ENCODE measurements around the gene OR2G6.
"Not testable (repeated sequence)": the region's sequence is repeated elsewhere in the genome, so short reads cannot be mapped to it uniquely, and the experiment has no call there.

Gene OR2G6

DNA sequence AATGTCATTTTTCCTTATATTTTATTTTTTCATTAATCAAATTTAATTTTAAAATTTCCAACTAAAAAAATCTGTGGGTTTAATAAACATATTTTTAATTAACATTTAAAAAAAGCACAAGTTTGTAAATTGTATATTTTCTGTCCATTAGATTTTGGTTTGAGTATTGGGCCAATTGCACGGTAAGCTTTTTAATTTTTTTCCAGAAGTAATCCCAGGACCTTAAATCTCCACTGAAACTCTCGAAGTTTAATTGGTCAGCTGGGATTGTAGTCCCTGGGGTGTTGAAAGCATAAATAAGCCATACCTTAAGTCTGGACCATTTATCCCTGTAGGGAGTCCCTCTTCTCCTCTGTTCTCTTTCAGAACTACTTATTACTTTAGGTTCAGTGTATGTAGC lies at the start of gene OR2G6:
OR2G6 (plus strand) TSS at position 301 of the 400 bp plus-strand sequence. CDS start 13,574 bp downstream, outside the sequence.
- H3K9ac ChIP-seq (ENCODE audit: low read length); H3F3A ChIP-seq (ENCODE audit: insufficient read depth); H3K27ac ChIP-seq (ENCODE audit: low read depth, low read length); H3K4me3 ChIP-seq (ENCODE audit: insufficient read depth, low read length, poor library complexity, severe bottlenecking); H3K36me3 ChIP-seq (ENCODE audit: low read length); H3K4me2 ChIP-seq (ENCODE audit: low read depth, low read length, poor library complexity, severe bottlenecking); H3K79me2 ChIP-seq (ENCODE audit: insufficient read depth, low read length); H3K27me3 ChIP-seq (ENCODE audit: low read length); H4K20me1 ChIP-seq (ENCODE audit: low read depth, low read length); H3K9me2 ChIP-seq (replicated peaks; ENCODE audit: insufficient read depth, low read length); H3K9me3 ChIP-seq (ENCODE audit: insufficient read depth, low read length); H2AFZ ChIP-seq (ENCODE audit: low read depth, low read length, severe bottlenecking): not testable (repeated sequence)

- H3K27me3 ChIP-seq (ENCODE audit: low read length); H3K4me2 ChIP-seq (ENCODE audit: low read depth, low read length, poor library complexity, severe bottlenecking); H3K36me3 ChIP-seq (ENCODE audit: low read length); H3K9me3 ChIP-seq (ENCODE audit: insufficient read depth, low read length); H3K9me2 ChIP-seq (replicated peaks; ENCODE audit: insufficient read depth, low read length); H3K79me2 ChIP-seq (ENCODE audit: insufficient read depth, low read length); H3K9ac ChIP-seq (ENCODE audit: low read length); H4K20me1 ChIP-seq (ENCODE audit: low read depth, low read length); H3K27ac ChIP-seq (ENCODE audit: low read depth, low read length); H2AFZ ChIP-seq (ENCODE audit: low read depth, low read length, severe bottlenecking); H3K4me3 ChIP-seq (ENCODE audit: insufficient read depth, low read length, poor library complexity, severe bottlenecking); H3F3A ChIP-seq (ENCODE audit: insufficient read depth): not testable (repeated sequence)
These were observed 48.8 kb upstream of the OR2G6 start for GRCh38 chr1:248459117-248459516.

DNA sequence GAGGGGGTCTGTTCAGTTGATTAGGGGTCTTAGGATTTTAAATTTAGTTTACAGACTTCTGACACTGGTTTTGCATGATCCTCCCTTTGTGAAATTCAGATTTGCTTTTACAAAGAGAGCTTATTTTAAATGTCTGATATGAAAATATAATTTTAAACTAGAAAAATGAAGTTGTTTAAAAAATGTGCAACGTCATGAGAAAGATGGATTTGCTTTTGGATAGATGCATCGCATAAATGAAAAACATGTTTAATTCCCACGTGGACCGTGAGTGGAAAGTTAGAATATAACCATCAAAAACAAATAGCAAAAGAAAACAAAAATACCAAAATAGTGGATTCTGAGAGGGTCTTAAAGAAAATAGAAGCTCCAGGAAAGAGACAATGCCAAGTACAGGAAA lies 36.7 kb upstream of the OR2G6 start:
- Histone ChIP-seq H3K9me2 (replicated peaks; ENCODE audit: insufficient read depth, low read length) (no peaks in the 10 kb centered on the region), H3K9me3 (ENCODE audit: insufficient read depth, low read length) (no peaks in the 10 kb centered on the region), H3K27ac (ENCODE audit: low read depth, low read length) (no peak overlapping the region), H3K4me2 (ENCODE audit: low read depth, low read length, poor library complexity, severe bottlenecking) (no peak overlapping the region), H2AFZ (ENCODE audit: low read depth, low read length, severe bottlenecking) (no peak overlapping the region), H3K36me3 (ENCODE audit: low read length) (no peaks in the 10 kb centered on the region), H3K9ac (ENCODE audit: low read length) (no peak overlapping the region), H3F3A (ENCODE audit: insufficient read depth) (no peaks in the 10 kb centered on the region), H3K27me3 (ENCODE audit: low read length) (no peaks in the 10 kb centered on the region), H3K79me2 (ENCODE audit: insufficient read depth, low read length) (no peaks in the 10 kb centered on the region), H3K4me3 (ENCODE audit: insufficient read depth, low read length, poor library complexity, severe bottlenecking) (no peak overlapping the region), H4K20me1 (ENCODE audit: low read depth, low read length) (no peaks in the 10 kb centered on the region)
- no peak for TF ChIP-seq EZH2phosphoT487 (conservative IDR thresholded peaks at IDR 0.05; ENCODE audit: low read length)
- TF ChIP-seq, protein P1, sequence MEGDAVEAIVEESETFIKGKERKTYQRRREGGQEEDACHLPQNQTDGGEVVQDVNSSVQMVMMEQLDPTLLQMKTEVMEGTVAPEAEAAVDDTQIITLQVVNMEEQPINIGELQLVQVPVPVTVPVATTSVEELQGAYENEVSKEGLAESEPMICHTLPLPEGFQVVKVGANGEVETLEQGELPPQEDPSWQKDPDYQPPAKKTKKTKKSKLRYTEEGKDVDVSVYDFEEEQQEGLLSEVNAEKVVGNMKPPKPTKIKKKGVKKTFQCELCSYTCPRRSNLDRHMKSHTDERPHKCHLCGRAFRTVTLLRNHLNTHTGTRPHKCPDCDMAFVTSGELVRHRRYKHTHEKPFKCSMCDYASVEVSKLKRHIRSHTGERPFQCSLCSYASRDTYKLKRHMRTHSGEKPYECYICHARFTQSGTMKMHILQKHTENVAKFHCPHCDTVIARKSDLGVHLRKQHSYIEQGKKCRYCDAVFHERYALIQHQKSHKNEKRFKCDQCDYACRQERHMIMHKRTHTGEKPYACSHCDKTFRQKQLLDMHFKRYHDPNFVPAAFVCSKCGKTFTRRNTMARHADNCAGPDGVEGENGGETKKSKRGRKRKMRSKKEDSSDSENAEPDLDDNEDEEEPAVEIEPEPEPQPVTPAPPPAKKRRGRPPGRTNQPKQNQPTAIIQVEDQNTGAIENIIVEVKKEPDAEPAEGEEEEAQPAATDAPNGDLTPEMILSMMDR (IDR thresholded peaks at IDR 0.05; ENCODE audit: insufficient read depth, low read length, poor library complexity, severe bottlenecking) = no peak

DNA sequence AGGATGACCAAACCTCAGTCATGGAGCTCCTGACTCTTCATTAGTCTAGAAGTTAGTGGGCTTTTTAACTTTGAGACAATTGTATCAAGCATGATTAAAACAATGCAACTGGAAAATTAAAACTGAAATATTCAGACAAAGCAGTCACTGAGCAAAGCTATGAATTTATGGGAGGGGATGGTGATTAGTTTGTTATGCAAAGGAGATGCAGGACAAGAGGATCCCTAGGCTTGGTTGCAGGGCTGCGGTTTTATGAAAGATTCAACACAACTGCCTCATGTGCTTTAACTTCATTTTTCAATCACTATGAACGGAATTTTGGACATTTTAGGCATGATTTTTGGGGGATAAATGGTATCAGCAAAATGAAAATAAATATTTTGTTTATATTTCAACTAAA lies 35.8 kb upstream of the OR2G6 start:
- H4K20me1 ChIP-seq (ENCODE audit: low read depth, low read length); H3K4me3 ChIP-seq (ENCODE audit: insufficient read depth, low read length, poor library complexity, severe bottlenecking); H3K27me3 ChIP-seq (ENCODE audit: low read length); H3F3A ChIP-seq (ENCODE audit: insufficient read depth); H3K79me2 ChIP-seq (ENCODE audit: insufficient read depth, low read length); H3K9me3 ChIP-seq (ENCODE audit: insufficient read depth, low read length); H3K36me3 ChIP-seq (ENCODE audit: low read length); H3K9ac ChIP-seq (ENCODE audit: low read length); H3K9me2 ChIP-seq (replicated peaks; ENCODE audit: insufficient read depth, low read length); H3K27ac ChIP-seq (ENCODE audit: low read depth, low read length); H3K4me2 ChIP-seq (ENCODE audit: low read depth, low read length, poor library complexity, severe bottlenecking); H2AFZ ChIP-seq (ENCODE audit: low read depth, low read length, severe bottlenecking): not testable (repeated sequence)

- not testable (repeated sequence) for H3K79me2 ChIP-seq (ENCODE audit: insufficient read depth, low read length); H3K4me2 ChIP-seq (ENCODE audit: low read depth, low read length, poor library complexity, severe bottlenecking); H3K9me2 ChIP-seq (replicated peaks; ENCODE audit: insufficient read depth, low read length); H3K9ac ChIP-seq (ENCODE audit: low read length); H2AFZ ChIP-seq (ENCODE audit: low read depth, low read length, severe bottlenecking); H4K20me1 ChIP-seq (ENCODE audit: low read depth, low read length); H3K4me3 ChIP-seq (ENCODE audit: insufficient read depth, low read length, poor library complexity, severe bottlenecking); H3K36me3 ChIP-seq (ENCODE audit: low read length); H3K27me3 ChIP-seq (ENCODE audit: low read length); H3F3A ChIP-seq (ENCODE audit: insufficient read depth); H3K27ac ChIP-seq (ENCODE audit: low read depth, low read length); H3K9me3 ChIP-seq (ENCODE audit: insufficient read depth, low read length)
These were observed 34.8 kb upstream of the OR2G6 start, which contains the start of gene OR2T3 for GRCh38 chr1:248473051-248473450. OR2T3 (plus strand) TSS chr1:248473351; CDS start chr1:248473351, 0 bp downstream.

- not testable (repeated sequence) for H4K20me1 ChIP-seq (ENCODE audit: low read depth, low read length); H3K9me3 ChIP-seq (ENCODE audit: insufficient read depth, low read length); H3K4me2 ChIP-seq (ENCODE audit: low read depth, low read length, poor library complexity, severe bottlenecking); H3K9me2 ChIP-seq (replicated peaks; ENCODE audit: insufficient read depth, low read length); H3K27ac ChIP-seq (ENCODE audit: low read depth, low read length); H2AFZ ChIP-seq (ENCODE audit: low read depth, low read length, severe bottlenecking); H3K9ac ChIP-seq (ENCODE audit: low read length); H3K36me3 ChIP-seq (ENCODE audit: low read length); H3F3A ChIP-seq (ENCODE audit: insufficient read depth); H3K79me2 ChIP-seq (ENCODE audit: insufficient read depth, low read length); H3K27me3 ChIP-seq (ENCODE audit: low read length); H3K4me3 ChIP-seq (ENCODE audit: insufficient read depth, low read length, poor library complexity, severe bottlenecking)
These were observed 32.2 kb upstream of the OR2G6 start for GRCh38 chr1:248475660-248476059.

DNA sequence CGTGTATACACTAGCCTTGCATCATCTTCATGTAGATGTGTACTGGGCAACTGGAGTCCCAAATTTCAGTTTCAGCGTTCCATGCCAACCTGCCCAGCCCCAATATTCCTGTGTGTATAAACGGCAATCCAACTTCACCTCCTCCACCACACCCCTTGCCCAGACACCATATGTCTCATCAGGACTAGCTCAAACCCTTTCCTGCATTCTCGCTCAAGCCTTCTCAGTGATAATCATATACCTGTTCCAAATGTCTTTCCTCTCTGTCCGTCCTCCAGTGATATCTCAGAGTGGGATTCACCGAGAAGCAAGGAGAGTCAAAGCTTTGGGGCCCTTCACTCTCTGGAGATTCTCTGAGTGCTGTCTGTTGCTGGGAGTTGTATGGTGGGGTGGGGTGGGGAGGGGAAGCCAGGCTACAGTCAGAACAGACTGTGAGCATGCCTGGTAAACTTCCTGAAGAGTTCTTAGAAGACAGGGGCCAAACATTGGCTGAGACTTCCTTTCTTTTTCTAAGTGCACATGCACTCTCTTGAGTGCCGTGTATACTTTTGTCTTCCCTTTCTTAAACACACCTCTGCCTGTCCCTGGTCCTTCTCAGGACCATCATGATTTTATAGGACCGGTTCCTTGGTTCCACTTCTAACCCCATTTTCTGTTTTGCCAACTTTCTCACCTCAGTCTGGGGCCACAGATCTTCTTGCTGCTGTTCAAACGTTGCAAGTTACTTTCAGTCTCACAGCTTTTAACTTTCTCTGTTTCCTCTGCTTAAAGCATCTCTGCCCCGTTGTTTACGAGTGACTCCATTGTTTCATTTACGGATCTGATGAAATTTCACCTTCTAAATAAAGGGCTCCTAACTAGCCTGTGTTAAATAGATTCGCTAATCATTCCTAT lies 25.9 kb upstream of the OR2G6 start:
- not testable (repeated sequence) for H2AFZ ChIP-seq (ENCODE audit: low read depth, low read length, severe bottlenecking); H3K9me2 ChIP-seq (replicated peaks; ENCODE audit: insufficient read depth, low read length); H3K4me3 ChIP-seq (ENCODE audit: insufficient read depth, low read length, poor library complexity, severe bottlenecking); H3K4me2 ChIP-seq (ENCODE audit: low read depth, low read length, poor library complexity, severe bottlenecking); H3F3A ChIP-seq (ENCODE audit: insufficient read depth); H3K9me3 ChIP-seq (ENCODE audit: insufficient read depth, low read length); H3K9ac ChIP-seq (ENCODE audit: low read length); H3K79me2 ChIP-seq (ENCODE audit: insufficient read depth, low read length); H3K27ac ChIP-seq (ENCODE audit: low read depth, low read length); H3K27me3 ChIP-seq (ENCODE audit: low read length); H3K36me3 ChIP-seq (ENCODE audit: low read length); H4K20me1 ChIP-seq (ENCODE audit: low read depth, low read length)
